Inflammatory macrophage treated with lipopolysaccharide for 1 hour (primary cell): ENCODE data around the gene FRG1.
A peak's percentile ranks its signal among the peaks of the same experiment; 100 is the strongest.
"Not testable (repeated sequence)": the region's sequence is repeated elsewhere in the genome, so short reads cannot be mapped to it uniquely, and the experiment has no call there.

Experiments used
- DNase-seq, 2 donors: peaks; one replicate each; pipeline ENCODE4 v3.0.0-alpha.2; 2020 to 2022

Gene FRG1

DNA sequence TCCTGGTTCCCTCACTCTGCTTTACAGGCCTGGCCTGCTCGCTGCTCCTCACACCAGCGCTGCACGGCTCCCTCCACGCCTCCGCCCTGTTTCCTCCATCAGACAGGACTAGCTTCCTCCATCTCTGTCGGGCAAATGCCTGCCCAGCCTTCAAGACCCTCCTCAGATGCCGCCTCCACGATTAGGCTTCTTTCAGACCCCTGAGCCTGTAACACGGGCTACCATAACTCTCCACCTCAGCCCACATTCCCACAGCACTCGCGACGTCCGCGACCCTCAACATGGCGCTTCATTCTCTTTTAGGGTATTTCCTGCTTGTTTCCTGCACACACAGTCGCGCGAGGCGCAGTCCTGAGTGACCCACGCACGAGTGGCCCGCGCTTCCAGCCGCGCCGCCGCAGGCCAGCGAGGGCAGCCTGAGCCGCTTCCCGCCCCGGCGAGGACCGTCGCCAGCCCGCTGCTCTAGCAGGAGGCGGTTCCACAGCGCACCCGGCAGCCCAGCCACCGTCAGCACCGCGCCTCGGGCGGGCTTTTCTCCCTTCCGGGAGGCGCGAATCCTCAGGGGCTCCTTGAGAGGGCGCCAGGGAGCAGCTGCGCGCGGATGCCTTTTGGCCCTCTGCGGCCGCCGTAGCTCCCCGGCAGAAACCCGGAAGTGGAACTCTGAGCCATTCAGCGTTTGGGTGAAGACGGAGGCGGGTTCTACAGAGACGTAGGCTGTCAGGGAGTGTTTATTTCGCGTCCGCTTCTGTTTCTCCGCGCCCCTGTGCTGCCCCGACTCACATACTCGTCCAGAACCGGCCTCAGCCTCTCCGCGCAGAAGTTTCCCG lies at the start of gene FRG1:
FRG1 (plus strand) TSS at position 695 of the 827 bp plus-strand sequence. CDS start 138 bp downstream, outside the sequence.
- peak; percentile 92 to 94 for DNase-seq

DNA sequence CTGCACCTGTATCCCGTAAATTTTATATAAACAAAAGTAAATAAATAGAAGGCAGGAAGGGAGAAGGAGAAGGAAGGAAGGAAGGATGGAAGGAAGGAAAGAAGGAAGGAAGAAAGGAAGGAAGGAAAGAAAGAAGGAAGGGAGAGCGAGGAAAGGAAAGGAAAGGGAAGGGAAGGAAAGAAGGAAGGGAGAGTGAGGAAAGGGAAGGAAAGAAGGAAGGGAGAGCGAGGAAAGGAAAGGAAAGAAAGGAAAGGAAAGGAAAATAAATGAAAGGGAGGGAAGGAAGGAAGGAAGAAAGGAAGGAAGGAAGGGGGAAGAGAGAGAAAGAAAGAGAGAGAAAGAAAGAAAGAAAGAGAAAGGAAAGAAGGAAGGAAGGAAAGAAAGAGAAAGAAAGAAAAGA lies 43.0 kb upstream of the FRG1 start:
- DNase-seq, result no peak

DNA sequence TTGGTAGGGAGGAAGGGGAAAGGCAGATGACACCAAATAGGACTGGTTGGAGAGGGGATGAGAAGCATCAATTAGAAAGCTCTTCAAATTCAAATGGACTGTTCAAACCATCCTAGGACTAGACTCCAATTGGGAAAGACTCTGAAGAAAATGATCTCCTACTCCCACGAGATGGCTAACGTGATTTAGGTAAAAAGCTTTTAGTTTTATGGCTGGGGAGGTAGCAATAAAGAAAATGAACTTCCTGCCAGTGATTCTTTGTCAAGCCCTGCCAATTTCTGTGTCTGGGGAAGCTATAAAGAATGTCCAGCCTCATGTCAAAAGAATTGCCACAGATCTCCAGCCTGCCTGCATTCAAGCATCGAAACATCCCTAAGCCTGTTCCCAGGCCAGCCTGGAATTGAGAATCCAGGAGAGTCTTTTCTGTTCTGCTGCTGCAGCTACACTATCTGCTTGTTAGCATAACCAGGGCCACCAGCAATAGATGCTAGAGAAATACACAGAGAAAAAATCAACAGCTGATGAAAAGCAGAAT lies 41.1 kb upstream of the FRG1 start:
- DNase-seq, result not testable (repeated sequence)

DNA sequence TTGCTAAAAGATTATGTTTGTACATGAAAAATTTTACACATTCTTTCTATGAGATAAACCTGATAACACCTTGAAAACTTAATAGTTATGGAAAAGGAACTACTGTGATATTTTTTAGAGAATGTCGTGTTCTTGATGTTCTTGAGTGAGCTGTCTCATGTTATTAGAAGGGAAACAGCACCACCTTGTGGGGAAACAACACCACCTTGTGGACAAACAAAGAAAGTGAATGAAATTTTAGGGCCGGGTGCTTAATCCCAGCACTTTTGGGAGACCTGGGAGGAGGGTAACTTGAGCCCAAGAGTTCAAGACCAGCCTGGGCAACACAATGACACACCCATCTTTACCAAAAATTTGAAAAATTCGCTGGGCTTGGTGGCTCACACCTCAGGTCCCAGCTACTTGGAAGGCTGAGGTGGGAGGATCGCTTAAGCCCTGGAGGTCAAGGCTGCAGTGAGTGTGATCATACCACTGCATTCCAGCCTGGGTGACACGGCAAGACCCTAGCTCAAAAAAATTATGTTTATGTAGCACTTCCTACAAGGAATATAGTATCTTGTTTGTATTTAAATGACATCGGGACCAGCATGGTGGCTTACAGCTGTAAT lies 36.1 kb upstream of the FRG1 start:
- DNase-seq, result peak; percentile 47 to 76

DNA sequence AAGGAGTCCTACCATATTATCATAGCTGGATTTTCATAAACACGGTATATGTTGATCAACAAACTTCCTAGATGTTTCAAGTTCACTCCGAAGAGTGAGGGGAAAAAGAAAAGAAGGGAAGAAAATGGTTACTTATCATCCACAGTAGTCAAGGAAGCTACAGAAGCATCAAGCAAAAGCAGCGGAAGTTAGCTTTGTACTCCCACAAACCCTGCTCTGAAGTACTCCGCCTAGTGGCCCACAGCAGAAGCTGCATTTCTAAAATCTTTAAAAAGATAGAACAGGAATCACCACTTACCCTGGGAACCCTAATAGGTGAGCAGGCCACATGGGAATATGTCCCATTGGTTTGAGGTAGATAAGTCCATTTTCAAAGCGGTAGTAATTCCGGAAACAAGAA lies 28.5 kb upstream of the FRG1 start:
- peak in 1 of 2 donors; percentile 1 for DNase-seq

DNA sequence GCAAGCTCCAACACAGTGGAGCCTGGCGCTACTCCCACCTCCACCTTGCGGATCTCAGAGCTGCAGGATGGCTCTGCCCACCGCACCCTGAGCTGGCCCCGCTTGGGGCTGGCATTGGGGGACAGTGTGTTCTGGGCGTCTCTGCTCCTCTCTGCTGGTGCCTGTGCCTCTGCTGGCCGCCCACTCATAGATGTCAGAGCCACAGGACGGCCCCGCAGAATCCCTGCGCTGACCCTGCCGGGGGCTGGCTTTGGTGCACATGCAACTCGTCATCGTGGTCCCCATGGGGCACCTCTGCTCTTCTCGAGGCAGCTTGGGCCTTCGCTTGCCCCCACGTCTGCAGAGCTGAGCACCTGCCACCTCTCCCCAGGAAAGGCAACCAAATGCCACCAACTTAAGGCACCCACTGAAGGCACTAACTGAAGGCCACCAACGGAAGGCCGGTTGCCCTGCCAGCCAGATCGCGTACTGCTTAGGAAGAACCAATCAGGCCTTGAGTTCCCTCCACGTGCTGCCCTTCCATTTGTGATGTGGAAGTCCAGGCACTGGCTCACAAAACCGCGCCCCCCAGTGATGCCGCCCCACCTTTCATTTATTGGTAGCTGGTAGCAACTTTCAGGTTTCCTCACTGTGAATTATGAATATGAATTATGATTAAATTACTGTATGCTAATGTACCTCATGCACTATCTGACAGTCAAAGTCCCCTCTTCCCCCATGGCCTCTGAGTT lies 23.3 kb upstream of the FRG1 start:
- DNase-seq, result no peak

DNA sequence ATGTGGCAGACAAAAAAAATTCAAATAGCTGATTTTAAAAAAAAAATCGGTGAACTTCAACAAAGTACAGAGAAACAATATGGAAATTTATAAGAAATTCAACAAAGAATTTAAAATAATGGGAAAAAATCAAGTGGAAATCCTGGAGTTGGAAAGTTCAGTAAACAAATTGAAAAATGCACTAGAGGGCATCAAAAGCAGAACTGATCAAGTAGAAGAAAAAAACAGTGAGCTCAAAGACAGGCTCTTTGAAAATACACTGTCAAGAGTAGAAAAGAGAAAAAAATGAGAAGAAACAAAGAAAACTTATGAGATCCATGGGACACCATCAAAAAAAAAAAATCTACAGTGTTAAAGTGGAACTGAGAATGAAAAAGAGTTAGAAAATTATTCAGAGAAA lies 19.6 kb upstream of the FRG1 start:
- no peak for DNase-seq

DNA sequence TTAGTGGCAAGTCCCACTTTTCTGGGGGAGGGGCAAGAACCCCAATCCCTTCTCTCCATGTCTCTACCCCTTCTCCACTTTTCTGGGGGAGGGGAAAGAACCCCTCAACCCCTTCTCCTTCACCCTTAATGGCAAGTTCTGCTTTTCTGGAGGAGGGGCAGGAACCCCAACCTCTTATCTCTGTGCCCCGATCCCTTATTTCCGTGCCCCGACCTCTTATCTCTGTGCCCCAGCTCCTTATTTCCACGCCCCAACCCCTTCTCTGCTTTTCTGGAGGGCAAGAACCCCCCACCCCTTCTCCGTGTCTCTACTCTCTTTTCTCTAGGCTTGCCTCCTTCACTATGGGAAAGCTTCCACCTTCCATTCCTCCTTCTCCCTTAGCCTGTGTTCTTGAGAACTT lies 13.9 kb upstream of the FRG1 start:
- DNase-seq, result not testable (repeated sequence)

DNA sequence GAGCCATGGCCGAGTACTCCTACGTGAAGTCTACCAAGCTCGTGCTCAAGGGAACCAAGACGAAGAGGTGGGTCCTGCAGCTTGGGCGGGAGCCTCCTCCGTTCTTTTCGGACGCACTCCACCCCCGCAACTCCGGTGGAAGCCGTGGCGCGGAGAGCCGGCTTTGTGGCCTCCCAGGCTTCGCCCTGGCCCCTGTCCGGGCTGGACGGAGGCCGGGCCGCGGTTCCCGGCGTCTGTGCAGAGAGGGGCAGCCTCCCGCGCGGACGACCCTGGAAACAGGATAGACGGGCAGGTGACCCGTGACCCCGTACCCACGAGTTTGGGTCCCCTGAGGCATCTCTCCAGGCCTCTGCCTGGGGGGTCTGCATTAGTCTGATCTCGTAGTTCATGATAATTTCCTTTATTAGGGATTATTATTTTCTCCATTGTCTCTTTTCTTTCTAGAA lies 356 bp downstream of the FRG1 start:
- DNase-seq, result no peak

DNA sequence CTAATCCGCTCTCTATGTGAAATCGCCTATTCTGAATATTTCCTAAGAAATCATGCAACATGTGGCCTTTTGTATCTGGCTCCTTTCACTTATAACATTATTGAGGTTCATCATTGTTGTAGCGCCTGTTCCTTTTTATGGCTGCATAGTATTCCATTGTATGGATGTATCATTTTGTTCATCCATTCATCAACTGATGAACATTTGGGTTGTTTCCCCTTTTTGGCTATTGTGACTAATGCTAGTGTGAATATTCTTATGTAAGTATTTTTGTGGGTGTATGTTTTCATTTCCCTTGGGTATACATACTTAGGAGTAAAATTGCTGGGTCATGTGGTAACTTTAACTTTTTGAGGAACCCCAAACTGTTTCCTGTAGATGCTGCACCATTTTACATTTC lies 1.7 kb downstream of the FRG1 start:
- peak; percentile 64 to 76 for DNase-seq

DNA sequence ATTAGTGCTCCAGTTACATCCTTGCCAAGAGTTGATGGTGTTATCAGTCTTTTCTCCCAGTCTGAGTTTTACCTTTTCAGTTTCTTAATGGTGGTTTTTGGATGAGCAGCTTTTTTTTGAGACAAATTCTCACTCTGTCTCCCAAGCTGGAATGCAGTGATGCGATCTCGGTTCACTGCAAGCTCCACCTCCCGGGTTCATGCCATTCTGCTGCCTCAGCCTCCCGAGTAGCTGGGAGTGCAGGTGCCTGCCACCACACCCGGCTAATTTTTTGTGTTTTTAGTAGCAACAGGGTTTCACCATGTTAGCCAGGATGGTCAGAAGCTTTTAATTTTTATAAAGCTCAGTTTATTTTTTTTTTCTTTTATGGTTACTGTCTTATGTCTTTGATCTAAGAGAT lies 3.4 kb downstream of the FRG1 start:
- DNase-seq, result not testable (repeated sequence)

DNA sequence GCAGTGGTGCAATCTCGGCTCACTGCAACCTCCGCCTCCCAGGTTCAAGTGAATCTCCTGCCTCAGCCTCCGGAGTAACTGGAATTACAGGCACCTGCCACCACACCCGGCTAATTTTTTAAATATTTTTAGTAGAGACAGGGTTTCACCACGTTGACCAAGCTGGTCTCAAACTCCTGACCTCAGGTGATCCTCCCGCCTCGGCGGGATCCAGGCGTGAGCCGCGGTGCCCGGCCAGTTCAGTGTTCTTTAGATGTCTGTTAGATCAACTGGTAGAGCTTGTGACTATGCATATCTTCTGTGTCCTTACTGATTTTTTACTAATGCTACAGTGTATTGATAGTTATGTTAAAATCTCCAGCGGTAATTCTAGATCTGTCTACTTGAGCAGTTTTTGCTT lies 6.2 kb downstream of the FRG1 start:
- not testable (repeated sequence) for DNase-seq

DNA sequence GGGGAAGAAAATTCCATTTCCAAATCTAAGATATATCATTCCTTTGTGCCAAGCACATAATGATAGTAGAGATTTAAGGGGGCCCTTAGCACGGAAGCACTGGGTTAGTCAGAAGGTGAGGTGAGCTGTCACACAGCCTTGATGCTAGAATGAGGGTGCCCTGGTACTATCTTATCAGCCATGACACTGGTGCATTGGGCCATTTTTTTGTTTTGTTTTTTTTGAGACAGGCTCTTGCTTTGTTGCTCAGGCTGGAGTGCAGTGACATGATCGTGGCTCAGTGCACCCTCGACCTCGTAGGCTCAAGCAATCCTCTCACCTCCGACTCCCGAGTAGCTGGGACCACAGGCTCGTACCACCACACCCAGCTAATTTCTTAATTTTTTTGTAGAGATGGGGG lies 7.8 kb downstream of the FRG1 start:
- not testable (repeated sequence) for DNase-seq

DNA sequence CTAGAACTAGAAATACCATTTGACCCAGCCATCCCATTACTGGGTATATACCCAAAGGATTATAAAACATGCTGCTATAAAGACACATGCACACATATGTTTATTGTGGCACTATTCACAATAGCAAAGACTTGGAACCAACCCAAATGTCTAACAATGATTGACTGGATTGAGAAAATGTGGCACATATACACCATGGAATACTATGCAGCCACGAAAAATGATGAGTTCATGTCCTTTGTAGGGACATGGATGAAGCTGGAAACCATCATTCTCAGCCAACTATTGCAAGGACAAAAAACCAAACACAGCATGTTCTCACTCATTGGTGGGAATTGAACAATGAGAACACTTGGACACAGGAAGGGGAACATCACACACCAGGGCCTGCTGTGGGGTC lies 28.6 kb downstream of the FRG1 start:
- not testable (repeated sequence) for DNase-seq

DNA sequence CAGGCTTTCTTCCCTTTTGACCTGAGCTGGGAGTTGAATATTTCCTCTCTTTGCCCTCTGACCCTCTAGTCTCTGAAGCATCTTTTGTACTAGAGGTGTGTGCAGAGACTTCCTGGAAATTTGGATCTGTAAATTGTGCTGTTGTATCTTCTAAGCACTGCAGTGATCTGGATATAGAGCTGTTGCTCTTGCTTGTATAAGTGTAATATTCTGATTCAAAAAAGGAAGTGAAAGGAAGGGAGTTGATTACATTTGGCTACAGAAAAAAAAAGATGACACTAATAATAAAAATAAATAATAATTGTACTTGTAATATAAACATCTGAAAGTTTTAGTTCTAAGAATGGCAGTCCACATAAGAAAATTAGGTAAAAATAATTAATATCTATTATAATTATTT lies 33.0 kb downstream of the FRG1 start:
- no peak for DNase-seq

DNA sequence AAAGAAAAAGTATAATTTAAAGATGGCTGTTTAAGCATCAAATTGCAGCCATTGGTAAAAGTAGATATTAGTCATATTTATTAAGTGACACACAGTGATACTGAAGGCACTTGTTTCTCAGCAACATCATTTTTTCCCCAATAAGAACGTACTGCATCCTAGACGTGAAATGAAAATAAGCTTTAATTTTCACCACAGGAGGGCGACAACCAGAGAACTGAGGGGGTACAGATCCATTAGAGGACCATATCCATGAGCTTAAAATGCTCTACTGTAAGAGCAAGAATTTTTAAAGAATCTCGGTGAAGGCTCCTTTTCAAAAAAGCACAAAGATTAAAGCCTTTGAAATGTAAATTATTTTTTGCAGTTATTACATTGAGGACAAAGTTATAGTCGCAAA lies 33.4 kb downstream of the FRG1 start:
- peak in 1 of 2 donors; percentile 29 for DNase-seq

DNA sequence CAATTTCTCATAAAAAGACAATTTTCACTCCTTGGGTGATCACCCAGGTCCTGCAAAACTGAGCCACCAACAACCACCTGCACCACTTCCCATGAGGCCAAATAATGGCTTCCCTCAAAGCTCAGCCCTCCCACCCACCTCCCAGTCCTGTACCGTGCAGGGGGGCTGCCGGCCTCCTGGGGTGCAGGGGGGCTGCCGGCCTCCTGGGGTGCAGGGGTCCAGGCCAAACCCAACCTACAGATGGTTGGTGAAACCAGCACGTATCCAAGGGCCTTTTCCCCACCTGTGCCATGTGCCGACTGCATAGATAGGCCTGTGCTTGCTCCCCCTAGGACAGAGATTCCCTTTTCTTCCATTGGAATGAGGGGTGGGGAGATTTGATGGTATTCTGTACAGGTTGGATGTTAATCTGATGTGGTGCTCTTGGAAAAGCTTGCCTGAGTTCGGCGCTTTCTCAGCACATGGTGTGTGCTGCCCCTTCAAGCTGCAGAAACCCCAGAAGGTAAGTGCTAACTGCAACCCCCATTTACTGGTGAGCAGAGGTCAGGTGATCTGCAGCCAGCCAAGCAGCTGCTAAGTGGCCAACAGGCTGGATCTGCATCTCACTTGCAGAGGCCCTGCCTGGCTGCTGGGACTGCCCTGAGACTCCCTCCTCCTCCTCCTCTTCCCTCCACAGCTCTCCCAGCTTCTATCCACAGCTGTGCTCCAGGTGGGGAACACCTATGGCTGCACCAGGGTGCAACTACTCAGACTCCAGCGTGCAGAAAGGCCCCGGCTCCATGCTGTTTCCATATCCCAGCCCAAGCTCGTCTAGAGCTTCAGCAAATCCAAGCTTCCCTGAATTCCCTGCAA lies 38.8 kb downstream of the FRG1 start:
- no peak for DNase-seq

DNA sequence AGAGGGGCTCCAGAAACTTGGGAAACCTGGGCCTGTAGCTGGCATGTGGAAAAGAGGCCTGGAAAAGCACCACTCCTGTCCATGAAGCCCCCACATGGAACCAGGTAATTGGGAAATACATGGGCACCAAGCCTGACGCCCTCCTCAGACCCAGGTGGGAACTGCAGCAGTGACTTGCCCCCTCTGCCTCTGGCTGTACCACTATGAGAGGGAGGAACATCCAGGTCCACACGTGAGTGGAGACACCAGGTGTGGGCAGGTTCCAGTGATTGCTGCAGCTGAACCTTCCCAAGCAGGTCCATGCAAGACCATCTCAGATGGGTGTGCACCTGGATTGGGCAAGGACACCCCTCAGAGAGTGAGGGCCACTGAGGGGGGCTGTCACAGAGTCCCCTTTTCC lies 39.6 kb downstream of the FRG1 start:
- not testable (repeated sequence) for DNase-seq

DNA sequence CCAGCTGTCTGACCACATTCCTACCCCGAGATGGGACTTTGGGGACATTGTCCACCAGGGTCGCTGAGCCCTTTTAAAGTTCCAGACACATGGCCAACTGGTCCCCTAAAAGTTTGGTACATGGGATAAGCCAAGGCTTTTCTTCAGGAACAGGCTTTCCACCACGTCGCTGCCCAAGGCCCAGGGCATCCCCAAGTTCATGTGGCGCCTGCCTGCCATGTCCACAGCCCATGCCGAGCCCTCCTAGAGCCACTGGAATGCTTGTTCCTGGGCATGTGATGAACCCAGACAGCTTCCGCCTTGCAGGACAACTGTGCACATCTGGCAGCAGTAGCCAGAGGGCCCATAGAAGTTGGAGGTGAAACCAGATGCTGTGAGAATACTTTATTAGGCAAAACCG lies 41.3 kb downstream of the FRG1 start:
- no peak for DNase-seq

DNA sequence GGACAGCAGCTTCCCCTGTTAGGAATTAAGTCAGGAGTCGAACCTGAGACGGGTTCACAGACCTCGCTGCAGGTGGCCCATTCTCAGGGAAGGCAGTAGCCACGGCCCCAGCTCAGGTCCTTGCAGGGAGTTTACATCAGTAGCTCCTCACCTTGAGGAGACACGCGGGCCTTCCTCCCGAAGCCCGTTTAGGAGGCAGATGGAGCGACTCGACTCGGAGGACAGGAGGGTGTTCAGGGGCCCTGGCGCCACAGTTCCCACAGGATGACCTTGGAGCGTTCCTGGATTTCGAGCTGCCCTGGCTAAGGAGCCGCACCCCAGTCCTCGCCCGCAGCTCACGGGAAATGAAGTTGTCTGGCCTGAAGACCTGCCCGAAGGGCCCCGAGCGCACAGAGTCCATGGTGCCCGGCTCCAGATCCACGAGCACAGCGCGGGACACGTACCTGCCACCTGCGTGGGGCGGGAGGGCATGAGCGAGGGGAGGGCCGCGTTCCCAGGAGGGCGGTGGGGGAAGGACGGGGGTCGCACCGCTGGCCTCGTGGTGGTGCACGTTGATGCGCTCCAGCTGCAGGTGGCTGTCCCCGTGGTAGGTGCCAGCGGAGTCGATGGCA lies 43.3 kb downstream of the FRG1 start:
- not testable (repeated sequence) for DNase-seq

DNA sequence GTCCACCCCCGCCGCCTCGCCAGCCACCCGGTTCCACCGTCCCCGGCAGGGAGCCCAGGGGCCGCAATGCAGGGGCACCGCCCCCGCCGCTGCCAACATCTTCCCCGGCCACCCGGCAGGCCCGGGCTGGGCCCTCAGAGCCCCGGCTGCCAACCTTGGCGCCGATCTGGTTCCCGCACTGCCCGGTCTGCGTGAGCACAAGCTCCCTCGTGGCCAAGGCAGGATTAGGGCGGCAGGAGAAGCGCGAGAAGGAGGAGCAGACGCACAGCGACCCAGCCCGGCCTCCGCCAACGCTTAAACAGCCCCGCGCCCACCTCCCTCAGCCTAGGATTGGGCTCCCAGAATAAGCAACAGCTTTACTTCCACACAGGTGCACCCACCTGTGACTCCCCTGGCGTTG lies 44.0 kb downstream of the FRG1 start:
- DNase-seq, result not testable (repeated sequence)
